ENCODE data around the gene SH3PXD2A. TPM values are rescaled to one million over a fixed set of nuclear protein-coding genes. Genes with fewer than 3 reads are reported as not detected.

Gene SH3PXD2A
- total RNA-seq, 4 donors from 2014 or later = 9.4 to 20.6 (median 11.2) TPM

- TF ChIP-seq POLR2A (IDR thresholded peaks at IDR 0.05) = no peak
- TF ChIP-seq CTCF (IDR thresholded peaks at IDR 0.05) = no peak
- no peak overlapping the region for H3K27ac ChIP-seq
- 67 to 68% methylated on average over 7 of the region's 7 CpGs for WGBS, 2 donors
- no peaks in the 10 kb centered on the region for H3K4me1 ChIP-seq
- H3K9me3 ChIP-seq = no peaks in the 10 kb centered on the region
- no peaks in the 10 kb centered on the region for H3K27me3 ChIP-seq
- no peak for DNase-seq
- no peak overlapping the region for H3K4me3 ChIP-seq (replicated peaks in 1 of 3)
- intact Hi-C loops (cut with DNase I) = no loop called here
- H3K36me3 ChIP-seq = no peaks in the 10 kb centered on the region
Observed at GRCh38 chr10:103783681-103784080, 71.7 kb downstream of the SH3PXD2A start.

- Histone ChIP-seq H3K4me1 (no peaks in the 10 kb centered on the region), H3K27ac (no peak overlapping the region)
- 79 to 91% methylated on average over 6 of the region's 6 CpGs for WGBS, 2 donors
Observed at GRCh38 chr10:103781329-103782061, 73.9 kb downstream of the SH3PXD2A start.

GRCh38 chr10:103780242-103781149, 74.9 kb downstream of the SH3PXD2A start:
- H3K27ac ChIP-seq = no peak overlapping the region
- TF ChIP-seq POLR2A (IDR thresholded peaks at IDR 0.05) = no peak
- TF ChIP-seq CTCF (IDR thresholded peaks at IDR 0.05) = no peak
- H3K4me1 ChIP-seq = no peaks in the 10 kb centered on the region

More at GRCh38 chr10:103781329-103782061, 73.9 kb downstream of the SH3PXD2A start:
- no peaks in the 10 kb centered on the region for H3K27me3 ChIP-seq
- no peak overlapping the region for H3K4me3 ChIP-seq (replicated peaks in 1 of 3)
- no peaks in the 10 kb centered on the region for H3K36me3 ChIP-seq
- no peak for DNase-seq
- TF ChIP-seq CTCF (IDR thresholded peaks at IDR 0.05) (no peak), POLR2A (IDR thresholded peaks at IDR 0.05) (no peak)
- no peaks in the 10 kb centered on the region for H3K9me3 ChIP-seq
- intact Hi-C loops (cut with DNase I) = no loop called here

GRCh38 chr10:103778358-103779139, 76.8 kb downstream of the SH3PXD2A start:
- no peak for DNase-seq
- intact Hi-C loops (cut with DNase I) = no loop called here
- Histone ChIP-seq H3K27me3 (no peaks in the 10 kb centered on the region), H3K27ac (no peak overlapping the region), H3K36me3 (no peaks in the 10 kb centered on the region), H3K9me3 (no peaks in the 10 kb centered on the region), H3K4me3 (replicated peaks in 1 of 3) (no peak overlapping the region), H3K4me1 (no peaks in the 10 kb centered on the region)
- TF ChIP-seq POLR2A (IDR thresholded peaks at IDR 0.05) (no peak), CTCF (IDR thresholded peaks at IDR 0.05) (no peak)
- 89 to 93% methylated on average over 10 of the region's 10 CpGs for WGBS, 2 donors

More at GRCh38 chr10:103780242-103781149, 74.9 kb downstream of the SH3PXD2A start:
- no peak for DNase-seq
- no peaks in the 10 kb centered on the region for H3K36me3 ChIP-seq
- H3K4me3 ChIP-seq (replicated peaks in 1 of 3) = no peak overlapping the region
- WGBS, 2 donors = 86 to 89% methylated on average over 8 of the region's 8 CpGs
- intact Hi-C loops (cut with DNase I) = no loop called here
- H3K9me3 ChIP-seq = no peaks in the 10 kb centered on the region
- no peaks in the 10 kb centered on the region for H3K27me3 ChIP-seq
